HG02943 (cell line): ENCODE data around the gene THSD4.

Experiments
- ATAC-seq: cut with Tn5 transposase; IDR thresholded peaks from one replicate; pipeline ENCODE4 v1.9.1; 2021; ENCODE audit warnings: mild to moderate bottlenecking, low read depth, moderate library complexity; ENCODE audit not compliant: unreplicated experiment

The THSD4 gene

DNA sequence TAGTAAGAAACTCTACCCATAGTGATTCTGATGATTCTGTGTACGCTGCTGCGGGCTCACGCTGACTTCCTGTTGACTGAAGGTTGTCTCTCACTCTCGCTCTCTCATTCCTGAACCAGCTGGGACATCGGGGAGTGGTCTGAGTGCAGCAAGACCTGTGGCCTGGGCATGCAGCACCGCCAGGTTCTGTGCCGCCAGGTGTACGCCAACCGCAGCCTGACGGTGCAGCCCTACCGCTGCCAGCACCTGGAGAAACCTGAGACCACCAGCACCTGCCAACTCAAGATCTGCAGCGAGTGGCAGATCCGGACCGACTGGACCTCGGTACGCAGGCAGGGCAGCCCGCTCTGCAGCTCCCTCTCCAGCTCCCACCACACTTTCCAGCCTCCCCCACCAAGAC, 631.4 kb downstream of the THSD4 start:
- ATAC-seq = no peak

DNA sequence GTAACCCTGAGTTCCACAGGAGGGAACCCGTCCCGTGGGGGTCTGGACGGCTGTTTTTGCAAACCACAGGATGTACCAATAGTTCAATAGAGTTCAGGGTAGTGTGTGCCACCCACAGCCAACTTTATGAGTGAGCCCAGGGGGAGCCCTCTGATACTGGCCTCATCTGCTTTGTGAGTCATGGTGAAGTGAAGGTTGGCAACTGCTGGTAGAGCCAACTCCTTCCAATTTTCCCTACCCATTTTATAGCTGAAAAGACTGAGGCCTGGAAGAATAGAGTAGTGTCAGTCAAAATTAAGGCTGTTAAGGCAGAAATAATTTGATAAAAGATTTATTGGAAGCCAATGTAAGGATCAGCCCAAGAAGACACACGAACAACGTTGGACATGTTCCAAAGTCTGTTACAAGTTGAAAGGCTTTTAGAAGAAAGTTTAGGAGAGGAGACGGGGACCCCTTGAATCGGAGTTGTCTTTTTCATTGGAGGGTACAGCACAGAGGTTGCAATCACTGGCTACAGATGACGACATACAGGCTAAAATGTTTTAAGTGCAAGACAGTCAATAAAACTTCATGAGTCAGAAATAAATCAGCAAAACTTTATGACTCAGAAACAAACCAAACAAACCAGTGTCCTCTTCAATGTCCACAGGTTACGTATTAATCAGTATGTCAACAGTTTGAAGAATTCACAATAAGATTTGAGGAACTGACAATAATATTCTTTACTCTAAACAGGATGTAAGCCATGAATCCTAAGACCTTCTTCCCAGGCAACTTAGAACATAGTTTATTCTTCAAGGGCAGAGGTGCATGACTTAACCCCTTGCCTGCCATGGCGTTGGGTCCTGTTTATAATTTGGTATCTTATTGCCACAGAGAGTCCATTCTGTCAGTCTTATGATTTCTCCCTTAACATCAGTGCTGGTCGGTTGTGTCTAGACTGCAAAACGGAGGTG, 632.1 kb downstream of the THSD4 start:
- no peak for ATAC-seq

DNA sequence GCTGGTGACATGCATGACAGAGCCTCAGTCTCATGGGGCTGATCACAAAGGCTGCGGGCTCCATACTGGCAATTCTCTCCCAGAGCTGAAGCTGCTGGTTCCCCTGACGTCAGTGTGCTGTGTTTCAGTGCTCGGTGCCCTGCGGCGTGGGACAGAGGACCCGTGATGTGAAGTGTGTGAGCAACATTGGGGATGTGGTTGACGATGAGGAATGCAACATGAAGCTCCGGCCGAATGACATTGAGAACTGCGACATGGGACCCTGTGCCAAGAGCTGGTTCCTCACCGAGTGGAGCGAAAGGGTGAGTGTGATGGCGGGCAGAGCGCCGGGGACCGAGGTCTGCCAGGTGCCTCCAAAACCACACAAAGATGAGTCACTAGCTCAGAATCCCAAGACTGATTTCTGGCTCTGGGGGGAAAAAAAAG, 633.0 kb downstream of the THSD4 start:
- no peak for ATAC-seq

DNA sequence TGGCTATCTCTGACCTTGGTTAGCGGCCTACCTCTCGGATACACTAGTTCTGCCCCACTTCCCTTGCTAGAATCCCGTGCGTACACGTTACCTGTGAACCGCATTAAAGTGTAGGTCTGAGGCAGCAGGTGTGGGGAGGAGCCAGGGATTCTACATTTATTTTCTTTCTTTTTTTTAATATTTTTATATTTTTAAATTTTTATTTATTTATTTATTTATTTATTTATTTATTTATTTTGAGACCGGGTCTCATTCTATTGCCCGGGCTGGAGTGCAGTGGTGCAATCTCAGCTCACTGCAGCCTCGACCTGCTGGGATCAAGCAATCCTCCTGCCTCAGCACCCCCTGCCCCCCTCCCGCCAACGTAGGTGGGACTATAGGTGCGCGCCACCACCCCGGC, 634.2 kb downstream of the THSD4 start:
- ATAC-seq = no peak

DNA sequence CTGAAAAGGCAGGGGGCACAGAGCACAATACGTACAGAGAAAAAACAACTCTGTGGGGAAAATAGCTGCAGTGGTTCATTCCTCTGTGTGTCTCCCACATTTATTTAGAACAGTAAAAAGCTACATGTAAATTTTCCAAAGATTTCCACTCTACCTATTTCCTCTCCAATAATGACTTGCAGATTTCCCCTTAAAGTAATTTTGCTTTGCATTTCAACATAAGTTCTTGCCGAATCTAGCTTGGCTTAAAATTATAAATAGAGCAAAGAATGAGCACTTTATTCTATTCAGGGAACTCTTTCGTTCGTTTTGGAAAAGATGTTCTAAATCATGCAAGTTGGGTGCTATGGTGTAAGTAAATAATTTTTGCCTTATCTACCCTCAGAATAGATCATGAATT, 636.9 kb downstream of the THSD4 start:
- ATAC-seq = no peak

DNA sequence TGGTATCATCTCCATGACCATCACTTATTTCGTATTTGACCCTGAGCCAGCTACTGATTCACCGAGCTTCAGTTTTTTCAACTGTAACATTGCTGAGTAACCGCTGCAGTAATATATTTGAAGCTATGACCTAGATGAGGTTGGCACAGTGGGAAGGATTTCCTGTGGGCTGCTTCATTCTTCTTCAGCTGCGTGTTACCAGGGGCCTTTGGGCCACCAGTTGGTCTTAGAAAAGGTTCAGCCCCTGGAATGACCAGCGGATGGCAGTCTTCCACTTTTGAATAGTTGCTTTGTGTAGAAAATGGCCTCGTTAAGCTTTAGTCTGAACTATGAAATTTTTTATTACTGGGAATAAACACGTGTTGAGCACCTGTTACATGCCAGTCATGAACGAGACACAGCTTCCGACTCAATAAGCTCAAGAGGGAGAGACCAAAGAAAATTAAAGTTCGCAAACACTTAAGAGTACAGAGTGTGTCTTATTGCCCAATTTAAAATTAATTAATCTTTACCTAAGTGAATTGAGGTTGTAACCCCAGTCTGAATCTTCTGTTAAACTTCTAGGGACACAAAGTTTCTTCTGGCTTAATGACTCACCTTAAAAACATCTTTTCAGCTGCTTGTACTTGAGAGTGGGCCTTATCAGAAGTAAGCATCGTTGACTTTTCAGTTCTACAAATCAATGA, 637.5 kb downstream of the THSD4 start:
- no peak for ATAC-seq

DNA sequence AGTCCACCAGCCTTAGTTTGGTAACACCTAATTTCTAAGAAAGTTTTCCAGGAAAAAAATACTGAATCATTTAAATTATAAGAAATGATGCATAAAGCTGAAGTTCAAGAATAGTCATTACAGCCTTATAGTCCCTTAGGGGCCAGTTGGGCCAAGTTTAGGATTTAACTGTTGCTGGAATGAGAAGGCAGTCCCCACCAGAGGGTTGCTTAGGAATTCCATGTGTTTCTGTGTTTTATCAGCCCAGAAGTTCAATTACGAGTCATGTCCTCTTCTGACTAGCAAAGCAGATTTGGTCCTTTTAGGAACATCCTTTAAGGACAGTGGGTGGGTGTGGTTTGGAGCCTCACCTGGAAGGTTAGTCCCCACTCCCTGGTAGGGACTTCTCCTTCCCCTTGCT, 638.1 kb downstream of the THSD4 start:
- no peak for ATAC-seq

DNA sequence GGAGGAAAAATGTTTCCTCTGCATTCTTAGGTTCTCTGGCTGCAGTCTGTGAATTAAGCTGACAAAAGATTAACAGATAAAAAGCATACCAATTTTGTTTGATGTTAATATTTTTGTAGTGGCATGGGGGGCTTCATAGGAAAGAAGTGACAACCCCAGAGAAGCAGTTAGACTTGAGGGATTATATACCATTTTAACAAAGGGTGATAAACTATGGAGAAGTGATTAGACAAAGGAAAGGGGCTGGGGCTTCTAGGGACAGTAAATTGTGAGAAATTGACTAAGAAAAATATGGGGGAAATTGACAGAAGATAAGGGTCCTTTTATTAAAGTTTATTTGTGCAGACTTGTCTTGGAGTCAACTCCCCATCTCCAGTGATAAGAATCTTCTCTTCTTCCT, 639.4 kb downstream of the THSD4 start:
- ATAC-seq = no peak

DNA sequence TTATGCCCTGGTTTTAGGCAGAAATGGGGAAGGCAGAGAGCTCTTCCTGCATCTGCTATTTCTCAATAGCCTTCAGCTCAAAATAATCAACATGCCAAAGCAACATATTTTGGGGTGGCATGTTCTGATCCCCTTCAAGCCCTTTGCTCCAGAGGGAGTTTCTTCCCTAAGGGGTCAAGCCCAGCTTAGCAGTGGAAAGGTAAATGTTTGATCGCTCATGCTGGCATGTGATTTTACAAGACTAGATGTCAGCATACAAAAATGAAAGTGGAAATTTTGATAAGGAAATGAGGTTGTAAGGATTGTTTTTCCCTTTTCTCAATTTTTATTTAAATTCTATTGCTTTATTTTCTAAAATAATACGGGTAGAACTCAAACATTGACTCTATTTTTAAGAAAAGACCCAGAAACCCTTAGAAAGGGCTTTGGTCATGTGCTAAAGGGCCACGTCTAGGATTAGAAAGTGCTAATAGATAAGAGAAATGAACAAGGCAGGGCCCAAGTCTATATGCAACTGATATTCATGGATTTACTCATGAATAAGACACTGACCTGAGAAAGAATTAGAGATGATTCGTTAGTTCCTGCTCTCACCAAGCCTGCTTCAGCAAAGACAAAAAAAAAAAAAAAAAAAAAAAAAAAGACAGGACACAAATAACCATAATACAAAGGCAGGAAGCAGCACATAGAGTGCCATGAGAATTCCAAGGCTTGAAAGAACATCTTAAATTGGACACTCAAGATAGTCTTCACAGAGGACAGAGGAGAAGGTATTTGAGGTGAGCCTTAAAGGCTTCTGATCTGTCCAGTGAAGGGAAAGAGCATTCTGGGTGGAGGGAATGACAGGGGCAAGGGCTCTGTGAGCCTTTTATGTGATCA, 640.1 kb downstream of the THSD4 start:
- ATAC-seq = no peak

DNA sequence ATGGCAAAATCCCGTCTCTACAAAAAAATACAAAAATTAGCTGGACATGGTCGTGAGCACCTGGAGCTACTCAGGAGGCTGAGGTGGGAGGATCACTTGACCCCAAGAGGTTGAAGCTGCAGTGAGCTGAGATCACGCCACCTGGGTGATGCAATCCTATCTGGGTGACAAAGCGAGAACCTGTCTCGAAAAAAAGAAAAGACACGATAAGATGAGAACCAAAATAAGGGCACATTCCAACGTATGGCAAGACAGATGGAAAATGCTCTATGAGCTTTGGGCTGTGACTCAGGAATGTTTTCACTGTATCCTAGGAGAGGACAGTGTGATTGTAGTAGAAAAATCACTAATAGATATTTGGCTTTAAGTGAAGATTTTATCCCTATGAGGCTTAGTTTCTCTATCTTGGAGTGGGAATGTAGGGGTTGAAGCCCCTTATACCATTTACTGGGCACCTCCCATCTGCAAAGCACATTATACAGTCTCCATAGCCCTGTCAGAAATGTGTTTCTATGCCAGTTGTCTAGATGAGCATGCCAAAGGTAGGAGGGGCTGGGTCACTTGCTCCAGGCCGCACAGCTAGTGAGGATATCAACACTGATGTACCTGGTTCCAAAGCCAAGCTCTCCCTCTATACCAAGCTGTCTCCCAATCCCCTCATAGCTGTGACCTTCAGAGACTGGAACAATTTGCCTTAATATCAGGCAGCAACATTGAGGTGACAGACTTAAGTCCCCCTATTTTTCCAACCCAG, 641.5 kb downstream of the THSD4 start:
- no peak for ATAC-seq

DNA sequence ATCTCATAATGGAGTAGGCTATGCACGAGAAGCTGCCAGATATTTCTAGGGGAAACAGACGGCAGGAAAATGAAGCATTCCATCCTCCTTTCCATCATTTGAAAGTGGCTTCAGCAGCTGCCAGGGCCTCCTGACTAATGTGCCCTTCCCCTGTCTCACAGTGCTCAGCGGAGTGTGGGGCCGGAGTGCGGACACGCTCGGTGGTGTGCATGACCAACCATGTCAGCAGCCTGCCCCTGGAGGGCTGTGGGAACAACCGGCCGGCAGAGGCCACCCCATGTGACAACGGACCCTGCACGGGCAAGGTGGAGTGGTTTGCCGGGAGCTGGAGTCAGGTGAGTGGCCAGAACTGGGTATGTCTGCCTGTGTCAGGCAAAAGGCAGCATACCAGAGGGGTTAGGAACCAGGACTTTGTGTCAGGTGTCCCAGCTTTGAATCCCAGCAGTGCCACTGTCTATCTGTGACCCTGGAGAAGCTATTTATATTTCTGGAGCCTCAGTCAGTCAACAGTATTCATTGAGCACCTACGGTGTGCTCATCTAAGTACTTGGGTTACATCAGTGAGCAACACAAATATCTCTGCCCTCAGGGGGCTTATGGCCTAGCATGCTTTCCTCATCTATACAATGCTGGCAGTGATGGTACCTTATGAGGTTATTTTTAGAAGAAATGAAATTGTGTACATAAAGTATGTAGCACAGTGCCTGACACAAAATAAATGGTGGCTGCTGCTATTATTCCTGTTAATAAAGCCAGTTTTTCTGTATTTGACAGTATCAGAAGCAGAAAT, 642.7 kb downstream of the THSD4 start:
- ATAC-seq = no peak

DNA sequence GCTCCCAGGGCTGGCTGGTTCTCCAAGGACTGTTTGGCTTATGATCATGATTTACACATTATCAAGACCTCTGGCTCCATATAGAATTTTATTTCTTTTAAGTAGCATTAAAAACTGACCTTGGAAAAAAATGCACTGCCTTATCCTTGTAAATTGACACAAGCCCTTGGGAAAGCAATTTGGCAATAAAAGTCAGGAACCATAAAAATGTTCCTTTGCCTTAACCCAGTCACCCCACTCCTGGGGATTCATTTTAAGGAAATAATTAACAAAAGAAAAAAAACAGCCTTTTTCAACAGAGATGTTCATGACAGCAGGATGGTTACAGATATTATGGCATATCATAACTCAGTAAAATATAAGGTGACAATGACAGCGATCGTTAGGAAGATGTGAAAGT, 643.4 kb downstream of the THSD4 start:
- no peak for ATAC-seq

DNA sequence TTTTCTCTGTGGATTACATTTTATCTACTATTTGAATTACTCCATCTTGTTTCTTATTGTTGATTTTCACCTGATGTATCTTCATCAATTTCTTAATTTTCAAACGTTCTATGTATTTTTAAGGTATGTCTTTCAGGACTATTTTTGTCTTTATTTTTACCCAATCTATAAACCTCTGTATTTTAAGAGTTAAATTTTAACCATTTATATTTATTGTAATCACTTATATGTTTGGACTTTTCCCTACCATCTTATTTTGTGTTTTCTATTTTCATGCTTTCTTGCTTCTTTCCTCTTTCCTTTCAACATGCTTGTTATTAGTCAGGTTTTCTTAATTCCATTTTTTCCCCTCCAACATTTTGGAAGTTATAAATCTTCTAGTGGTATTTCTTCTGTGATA, 645.6 kb downstream of the THSD4 start:
- no peak for ATAC-seq

DNA sequence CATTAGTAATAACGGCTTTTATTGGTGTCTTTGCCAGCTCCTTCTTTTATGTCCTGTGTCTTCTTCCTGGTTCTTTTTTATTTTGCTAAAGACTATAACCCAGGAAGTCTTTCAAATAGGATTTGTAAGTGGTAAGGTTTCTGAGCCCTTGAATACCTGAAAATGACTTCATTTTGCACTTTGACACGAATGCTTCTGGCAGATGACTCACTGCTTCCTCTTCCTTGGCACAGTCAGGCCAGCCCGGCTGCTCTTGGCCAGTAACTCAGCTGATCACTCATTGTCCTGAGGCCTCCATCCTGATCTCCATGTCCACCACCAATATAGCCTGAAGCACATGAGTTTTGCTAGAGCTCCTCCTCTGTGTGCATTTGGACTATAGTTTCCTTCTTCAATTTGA, 646.4 kb downstream of the THSD4 start:
- ATAC-seq = no peak

DNA sequence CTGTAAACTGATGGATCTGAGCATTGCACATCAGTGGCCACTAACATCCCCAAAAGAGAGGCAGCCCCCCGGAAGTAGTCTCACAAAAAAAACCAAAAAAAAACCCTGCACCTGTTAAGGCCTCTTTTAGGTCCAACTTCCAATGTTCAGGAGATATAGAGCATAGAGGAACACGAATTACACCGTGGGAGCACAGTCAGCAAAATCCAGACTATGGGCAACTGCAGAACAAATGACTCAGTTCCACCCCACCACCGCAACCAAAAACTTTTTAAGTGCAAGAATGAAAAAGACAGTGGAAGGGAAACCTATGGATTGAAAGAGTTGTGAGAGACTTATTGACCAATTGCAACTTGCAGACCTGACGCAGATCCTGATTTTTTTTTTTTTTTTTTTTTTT, 652.9 kb downstream of the THSD4 start:
- ATAC-seq = no peak

DNA sequence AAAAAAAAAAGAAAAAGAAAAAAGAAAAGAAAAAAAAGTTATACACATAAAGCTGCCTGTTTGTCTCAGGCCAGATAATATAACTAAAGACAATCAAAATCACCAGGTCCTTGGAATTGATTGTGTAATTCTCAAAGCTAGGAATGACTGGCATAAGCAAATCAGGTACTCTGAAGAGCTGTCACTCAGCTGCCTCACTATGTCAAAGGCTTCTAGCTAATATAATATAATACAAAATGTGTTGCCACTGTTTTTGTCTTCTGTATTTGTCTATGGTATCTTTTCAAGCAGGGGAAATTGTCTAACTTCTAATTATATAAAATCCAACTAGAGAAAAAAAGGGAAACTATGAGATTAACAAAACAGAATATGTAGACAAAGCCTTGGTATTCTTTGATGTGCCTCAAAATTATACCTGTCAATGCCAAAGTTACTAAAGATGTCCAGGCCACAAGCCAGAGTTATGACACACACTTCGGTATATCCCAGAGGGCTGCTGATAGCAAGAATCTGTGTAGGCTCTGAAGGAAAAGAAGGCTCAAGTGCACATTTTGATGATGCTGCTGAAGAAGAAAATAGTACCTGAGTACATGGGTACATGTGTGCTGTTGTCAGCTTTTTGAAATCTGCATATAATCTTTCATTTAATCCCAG, 658.1 kb downstream of the THSD4 start:
- no peak for ATAC-seq

DNA sequence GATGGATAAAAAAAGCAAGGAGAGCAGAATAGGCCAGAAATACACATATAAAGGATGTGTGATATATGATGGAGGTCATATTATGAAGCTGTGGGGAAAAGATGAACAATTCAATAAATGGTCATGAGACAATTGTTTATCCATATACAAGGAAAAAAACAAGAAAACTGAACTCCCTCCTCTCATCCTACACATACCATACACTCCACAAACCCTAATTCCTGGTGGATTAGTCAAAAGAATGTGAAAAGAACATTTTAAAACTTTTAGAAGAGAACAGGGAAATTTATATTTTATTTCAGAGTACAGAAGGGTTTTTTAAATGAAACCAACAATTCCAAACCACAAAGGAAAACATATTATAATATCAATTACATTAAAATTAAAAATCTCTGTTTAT, 660.6 kb downstream of the THSD4 start:
- no peak for ATAC-seq

DNA sequence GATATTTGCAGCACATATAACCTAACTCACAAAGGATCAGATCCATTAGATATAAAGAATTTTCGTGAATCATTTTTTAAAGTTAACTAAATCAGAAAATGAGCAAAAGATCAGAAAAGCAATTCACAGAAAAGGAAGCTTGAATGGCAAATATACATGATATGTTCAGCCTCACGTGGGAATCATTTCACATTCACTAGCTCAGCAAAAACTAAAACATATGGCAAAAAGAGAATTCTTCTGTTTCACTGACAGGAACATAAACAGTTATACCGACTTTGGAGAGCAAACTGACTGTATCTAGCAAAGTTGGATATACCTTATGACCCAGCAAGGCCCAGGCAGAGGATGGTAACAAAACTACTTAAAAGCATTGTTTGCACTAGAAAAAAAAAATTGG, 661.0 kb downstream of the THSD4 start:
- ATAC-seq = no peak
